Ovary (tissue), 3 donors: ENCODE data around the gene ADGRF5.

ENCODE experiments used
- EP300 ChIP-seq: sonication (generic); formaldehyde crosslinking; IDR thresholded peaks from one replicate; pipeline ENCODE4 v1.6.1; 2017; ENCODE audit warnings: antibody characterized with exemption
- TF ChIP-seq, protein P1 (sequence below), 3 donors: fragments of 450-650 bp in 2 of 3; fragments of 200-600 bp in 1 of 3; IDR thresholded peaks; one replicate each; pipeline versions ENCODE4 v1.5.1 to v1.8.0; 2016 to 2022; ENCODE audit warnings: antibody characterized with exemption in 3 of 3, mild to moderate bottlenecking in 1 of 3
- donor health status: DM: no; HTN: no; CAD: no.

DNA sequence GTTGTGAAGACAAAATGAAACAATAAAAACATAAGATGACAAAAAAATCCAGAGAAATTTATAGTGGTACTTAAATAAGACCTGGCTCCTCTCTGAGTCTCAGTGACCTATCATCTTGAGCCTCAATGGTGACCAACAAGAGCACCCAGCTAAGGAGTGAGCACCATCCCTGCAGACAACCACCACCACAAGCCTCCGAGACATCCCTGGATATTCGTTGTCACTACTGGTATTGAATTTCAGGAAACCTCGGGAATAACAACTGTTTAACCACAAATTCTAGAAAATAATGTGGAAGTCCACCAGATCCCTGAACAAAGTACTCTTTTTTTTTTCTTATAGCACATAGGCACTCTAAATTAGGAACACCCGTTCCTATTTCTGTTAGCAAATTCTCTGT is 32.2 kb upstream of the ADGRF5 start:
- TF ChIP-seq, protein P1, sequence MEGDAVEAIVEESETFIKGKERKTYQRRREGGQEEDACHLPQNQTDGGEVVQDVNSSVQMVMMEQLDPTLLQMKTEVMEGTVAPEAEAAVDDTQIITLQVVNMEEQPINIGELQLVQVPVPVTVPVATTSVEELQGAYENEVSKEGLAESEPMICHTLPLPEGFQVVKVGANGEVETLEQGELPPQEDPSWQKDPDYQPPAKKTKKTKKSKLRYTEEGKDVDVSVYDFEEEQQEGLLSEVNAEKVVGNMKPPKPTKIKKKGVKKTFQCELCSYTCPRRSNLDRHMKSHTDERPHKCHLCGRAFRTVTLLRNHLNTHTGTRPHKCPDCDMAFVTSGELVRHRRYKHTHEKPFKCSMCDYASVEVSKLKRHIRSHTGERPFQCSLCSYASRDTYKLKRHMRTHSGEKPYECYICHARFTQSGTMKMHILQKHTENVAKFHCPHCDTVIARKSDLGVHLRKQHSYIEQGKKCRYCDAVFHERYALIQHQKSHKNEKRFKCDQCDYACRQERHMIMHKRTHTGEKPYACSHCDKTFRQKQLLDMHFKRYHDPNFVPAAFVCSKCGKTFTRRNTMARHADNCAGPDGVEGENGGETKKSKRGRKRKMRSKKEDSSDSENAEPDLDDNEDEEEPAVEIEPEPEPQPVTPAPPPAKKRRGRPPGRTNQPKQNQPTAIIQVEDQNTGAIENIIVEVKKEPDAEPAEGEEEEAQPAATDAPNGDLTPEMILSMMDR (IDR thresholded peaks at IDR 0.05): no peak
- TF ChIP-seq EP300: no peak
